Stimulated activated CD4-positive, alpha-beta T cell treated with anti-CD3 and anti-CD28 coated beads, Interleukin-1b, Interleukin-23, amount 100 ng/mL, for 48 hours (primary cell): Measurements from ENCODE around the gene LMX1A.

ENCODE experiments used
- DNase-seq: peaks from one replicate; pipeline ENCODE4 v3.0.0-alpha.2; 2020

Gene LMX1A

DNA sequence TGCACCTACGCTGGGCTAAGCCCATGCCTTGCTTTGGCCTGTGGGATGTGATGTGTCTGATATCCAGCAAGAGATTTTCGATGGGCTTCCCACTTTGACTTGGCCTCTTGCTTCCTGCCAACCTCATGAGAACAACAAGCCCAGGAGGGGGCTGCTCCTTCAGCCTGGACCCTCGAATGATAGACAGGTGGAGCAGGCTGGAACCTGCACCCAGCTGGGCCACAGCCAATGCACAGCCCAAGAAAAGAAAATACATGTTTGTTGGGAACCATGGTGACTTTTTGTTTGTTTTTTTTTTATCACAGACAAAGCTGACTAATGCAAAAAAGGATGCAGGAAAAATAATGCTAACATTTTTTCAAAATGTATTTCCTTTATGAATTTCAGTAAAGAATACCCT lies 144.3 kb downstream of the LMX1A start:
- no peak for DNase-seq

DNA sequence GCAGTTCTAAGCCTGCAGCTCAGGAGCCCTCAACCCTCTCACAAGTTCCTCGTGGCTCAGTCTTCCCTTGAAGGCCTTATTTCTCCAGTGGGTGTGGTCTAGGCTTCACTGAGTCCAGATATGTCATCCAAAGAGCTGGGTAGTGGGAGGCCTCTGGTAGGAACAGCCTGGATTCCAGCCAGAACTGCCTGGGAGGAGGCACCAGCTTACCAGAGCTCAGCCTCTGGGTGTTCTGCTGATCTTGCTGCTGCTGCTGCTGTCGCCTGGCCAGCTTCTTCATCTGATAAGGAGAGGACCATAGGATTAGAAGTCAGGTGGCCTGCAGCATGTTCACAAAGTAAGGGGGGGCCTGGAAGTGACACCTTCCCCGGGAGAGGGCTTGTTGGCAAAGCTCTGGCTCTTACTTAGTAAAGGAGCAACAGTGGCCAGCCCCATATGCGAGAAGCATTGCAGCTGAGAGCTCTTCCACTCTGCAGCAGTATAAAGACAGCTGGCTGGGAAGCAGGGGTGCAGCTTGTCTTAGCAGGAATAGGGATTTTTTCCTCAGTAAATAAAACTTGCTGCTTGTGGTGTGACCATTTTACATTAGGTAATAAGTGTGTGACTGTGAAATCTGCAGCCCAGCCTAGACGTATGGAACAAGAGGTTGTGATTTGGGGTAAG lies 148.5 kb downstream of the LMX1A start:
- DNase-seq, result no peak

DNA sequence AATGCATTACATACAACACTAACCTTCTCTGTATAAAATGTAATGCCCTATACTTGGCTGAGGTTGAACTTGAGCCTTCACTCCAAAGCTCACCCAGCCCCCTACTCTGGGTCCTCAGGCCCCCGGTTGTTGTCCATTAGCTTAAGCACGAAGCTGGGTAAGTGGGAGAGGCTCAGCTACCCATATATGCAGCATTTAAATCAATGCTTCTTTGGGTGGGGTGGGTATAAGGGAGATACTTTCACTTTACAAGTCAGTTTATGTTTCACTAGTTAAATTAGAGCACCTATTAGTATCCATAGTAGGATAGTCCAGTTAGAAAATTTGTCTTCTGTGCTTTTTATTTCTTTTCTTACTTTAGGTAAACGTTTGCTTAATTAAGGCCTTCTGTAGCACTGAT lies 151.4 kb downstream of the LMX1A start:
- DNase-seq, result no peak

DNA sequence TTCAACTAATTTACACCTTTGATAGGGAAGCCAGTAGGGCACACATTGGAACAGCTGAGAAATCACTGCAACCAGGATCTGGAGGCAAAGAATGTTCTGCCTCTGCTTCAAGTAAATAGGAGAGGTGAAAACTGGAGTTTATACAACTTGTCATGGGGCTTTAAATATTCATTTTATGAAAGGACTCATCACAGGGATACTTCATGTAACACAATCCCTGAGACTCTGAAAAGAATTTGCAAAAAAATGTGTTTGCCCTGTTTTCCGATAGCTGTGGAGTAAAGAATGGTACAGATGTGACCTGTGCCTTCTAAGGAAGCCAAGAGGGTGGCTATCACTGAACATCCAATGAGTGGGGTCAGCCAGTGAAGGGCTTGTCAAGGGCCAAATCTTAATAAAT lies 152.0 kb downstream of the LMX1A start:
- DNase-seq, result no peak

DNA sequence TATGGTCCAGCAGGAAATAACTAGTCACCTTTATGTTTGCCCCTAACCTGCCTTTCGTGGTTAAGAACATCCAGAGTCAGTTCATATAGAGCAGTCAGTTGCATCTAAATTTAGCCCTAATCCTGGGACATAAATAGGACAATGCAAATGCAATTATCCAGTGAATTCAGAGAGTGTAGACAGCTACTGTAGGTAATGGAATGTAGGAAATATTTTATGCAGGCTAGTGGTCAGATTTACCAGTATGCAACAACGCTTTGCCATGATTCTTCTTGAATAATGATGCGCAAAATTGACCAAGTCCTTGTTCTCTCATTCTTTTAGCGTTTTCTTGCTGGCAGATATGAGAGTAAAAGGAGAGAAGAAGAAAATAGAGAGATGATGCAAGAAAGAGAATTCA lies 165.4 kb downstream of the LMX1A start:
- DNase-seq, result no peak

DNA sequence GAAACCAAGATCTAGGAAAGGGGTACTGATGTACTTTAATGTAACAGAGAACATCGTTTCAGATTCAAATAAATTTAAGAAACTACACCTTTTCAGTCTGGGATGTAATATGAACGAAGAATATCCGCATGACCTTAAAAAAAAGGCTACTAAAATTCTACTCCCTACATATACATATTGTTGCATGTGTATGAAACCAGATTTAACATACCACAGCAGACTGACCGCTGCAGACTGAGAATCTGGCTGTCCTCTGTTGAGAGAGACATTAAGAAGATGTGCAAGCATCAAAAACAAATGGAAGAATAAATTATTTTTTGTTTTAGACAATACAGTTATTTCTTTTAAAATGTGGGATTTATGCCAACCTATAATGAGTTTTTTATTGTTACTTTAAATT lies 166.6 kb downstream of the LMX1A start:
- DNase-seq, result no peak

DNA sequence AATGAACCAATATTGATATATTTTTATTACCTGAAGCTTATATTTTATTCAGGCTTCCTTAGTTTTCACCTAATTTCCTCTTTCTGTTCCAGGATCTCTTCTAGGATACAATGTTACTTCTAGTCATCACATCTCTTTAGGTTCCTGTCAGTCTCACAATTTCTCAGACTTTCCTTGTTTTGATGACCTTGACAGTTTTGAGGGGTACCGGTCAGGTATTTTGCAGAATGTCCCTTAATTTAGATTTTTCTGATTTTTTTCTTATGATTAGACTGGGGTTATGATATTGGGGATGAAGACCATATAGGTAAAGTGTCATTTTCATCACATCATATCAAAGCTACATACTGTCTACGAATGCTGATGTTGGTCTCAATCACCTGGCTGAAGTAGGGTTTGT lies 167.5 kb downstream of the LMX1A start:
- DNase-seq, result no peak

DNA sequence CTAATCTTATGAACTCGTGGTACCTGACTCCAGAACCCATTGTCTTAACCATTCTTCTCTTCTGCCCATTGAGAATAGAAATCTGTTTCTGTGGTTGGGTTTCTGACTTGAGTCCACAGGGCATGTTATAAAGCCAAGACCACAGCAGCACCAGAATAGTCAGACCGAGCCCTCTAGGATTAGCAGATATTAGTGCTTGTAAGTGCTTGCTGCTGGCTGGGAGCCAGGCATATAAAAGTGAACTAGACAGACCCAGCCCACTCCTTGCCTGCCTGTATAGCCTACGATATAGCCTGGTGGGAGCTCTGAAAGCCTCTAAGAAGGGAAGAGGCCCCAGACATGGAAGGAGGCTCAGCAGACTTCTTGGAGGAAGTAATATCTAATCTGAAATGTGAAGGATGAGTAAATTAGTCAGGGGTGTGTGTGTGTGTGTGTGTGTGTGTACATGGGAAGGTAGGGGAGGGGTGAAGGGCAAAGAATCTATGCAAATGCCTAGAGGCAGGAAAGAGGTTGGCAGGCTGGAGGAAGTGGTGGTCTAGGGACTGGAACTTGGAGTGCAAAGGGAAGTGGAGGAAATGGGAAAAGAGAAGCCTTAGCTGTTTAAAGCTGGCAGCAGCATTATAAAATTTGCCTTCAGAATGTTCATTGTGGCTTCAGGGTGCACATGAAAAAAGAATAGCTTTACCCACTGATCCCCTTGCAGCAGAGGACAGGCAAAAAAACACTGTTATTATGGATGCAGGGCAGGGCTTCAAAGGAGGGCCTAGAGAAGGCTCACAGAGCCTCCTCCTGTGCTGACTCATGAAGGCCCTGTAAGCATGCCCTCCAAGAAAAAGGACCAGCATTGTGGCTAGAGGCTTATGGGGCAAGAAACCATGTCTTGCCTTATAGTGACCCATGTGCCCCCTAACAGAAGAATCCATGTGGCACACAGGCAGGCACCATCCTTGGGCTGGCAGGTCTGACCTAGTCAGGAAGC lies 169.2 kb downstream of the LMX1A start:
- DNase-seq, result no peak

DNA sequence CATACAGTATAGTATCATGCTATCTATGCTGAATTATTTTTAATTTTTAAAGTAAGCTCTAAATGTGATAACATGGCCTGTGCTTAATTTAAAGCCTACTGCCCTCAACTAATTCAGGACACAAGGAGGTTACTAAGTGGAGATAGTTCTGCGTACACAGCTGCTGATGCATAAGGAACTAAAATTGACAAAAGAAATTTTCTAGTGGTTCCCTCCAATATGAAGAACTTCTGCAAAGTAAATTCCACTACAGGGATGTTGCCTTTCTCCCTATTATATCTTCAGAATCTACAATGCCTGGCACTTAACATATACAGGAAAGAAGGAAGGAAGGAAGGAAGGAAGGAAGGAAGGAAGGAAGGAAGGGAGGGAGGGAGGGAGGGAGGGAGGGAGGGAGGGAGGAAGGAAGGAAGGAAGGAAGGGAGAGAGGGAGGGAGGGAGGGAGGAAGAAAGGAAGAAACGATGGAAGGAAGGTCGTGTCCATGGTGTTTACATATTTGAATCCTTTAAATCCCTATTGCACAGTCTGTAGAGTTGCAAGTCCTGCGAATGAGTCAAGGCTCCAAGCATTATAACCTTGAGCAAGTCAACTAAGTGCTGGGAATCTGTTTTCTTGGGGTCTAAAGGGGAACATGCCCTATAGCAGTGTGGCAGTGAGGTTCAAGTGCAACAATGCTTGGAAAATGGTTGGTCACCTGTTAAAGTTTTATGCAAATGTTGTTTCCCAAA lies 171.2 kb downstream of the LMX1A start:
- DNase-seq, result no peak

DNA sequence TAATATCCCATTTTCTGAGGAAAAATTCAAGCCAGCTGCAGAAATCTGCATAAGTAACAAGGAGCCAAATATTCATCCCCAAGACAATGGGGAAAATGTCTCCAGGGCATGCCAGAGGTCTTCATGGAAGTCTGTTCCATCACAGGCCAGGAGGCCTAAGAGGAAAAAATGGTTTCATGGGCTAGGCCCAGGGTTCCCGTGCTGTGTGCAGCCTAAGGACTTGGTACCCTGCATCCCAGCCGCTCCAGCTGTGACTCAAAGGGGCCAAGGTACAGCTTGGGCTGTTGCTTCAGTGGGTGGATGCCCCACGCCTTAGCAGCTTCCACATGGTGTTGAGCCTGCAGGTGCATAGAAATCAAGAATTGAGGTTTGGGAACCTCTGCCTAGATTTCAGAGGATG lies 173.5 kb downstream of the LMX1A start:
- DNase-seq, result no peak

DNA sequence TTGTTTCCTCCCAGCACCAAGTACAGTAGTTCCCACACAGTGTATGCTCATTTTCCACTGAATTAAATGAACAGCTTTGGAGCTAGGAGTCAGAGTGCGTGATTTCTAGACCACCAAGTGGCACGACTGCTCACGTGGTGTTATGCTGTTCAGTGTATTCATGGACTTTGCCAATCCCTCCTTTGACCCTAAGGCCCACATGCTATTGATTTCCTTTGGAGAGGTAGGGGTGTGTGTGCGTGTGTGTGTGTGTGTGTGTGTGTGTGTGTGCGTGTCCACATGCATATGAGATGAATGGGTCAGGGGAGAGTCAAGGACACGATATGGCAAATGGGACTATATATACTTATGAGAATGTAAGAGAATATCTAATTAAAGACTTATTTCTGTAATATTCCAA lies 177.2 kb downstream of the LMX1A start:
- DNase-seq, result no peak

DNA sequence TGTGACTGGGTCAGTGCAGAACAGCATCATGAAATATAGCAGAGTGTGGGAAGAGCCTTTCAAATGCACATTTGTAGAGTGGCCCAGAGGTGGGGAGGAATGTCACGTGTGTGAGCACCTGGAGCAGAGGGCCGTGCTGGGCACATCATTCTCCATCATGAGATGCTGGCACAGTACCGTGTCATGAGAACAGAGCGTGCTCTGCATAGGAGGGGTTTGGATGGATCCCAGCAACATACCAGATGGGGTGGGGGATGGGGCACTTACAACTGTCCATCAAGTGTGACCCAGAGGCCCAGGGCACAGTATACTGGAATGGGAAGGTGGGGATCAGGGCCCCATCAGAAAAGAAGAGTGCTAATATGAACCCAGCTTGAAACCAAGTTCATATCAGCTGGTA lies 182.0 kb downstream of the LMX1A start:
- DNase-seq, result no peak

DNA sequence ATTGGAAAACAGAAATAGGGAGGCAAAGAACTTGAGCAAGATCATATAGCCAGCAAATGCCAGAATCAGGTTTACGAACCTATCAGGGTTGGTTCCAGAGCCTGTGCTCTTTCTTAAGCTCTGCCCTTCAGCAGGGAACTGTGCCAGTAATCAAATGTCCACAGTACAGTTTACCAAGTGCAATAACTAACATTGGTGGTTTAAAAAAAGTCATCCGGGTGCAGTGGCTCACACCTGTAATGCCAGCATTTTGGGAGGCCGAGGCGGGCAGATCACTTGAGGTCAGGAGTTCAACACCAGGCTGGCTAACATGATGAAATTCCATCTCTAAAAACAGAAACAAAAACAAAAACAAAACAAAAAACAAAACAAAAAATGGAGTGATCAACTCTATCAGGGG lies 182.7 kb downstream of the LMX1A start:
- no peak for DNase-seq

DNA sequence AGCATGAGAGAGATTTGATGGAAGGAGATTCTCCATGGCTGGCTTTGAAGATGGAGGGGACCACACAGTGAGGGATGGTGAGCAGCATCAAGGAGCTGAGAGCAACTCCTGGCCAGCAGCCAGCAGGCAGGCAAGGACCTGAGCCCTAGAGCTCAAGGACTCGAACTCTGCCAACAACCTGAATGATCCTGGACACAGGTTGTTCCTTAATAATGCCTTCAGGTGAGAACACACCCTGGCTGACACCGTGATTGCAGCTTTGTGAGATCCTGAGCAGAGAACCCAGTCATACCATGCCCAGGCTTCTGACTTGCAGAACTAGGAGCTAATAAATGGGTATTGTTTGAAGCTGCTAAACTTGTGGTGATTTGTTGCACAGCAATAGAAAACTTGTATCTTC lies 183.1 kb downstream of the LMX1A start:
- no peak for DNase-seq

DNA sequence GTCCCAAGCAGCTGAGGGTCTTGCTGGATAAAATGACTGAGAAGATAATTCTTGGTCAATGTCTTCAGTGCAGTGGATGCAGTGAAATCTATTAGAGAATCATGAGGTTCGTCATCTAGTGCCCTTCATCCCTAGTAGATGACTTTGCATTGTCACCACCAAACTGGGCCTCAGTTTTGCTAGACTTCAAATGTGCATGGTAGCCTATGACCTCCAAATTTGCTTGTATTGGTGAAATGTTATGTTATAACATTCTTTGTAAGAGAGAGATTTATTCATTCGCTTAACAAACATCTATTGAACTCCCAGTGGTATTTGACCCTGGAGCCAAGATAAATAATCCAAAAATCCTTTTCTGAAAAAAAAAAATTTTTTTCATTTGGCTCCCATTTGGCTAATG lies 183.8 kb downstream of the LMX1A start:
- no peak for DNase-seq

DNA sequence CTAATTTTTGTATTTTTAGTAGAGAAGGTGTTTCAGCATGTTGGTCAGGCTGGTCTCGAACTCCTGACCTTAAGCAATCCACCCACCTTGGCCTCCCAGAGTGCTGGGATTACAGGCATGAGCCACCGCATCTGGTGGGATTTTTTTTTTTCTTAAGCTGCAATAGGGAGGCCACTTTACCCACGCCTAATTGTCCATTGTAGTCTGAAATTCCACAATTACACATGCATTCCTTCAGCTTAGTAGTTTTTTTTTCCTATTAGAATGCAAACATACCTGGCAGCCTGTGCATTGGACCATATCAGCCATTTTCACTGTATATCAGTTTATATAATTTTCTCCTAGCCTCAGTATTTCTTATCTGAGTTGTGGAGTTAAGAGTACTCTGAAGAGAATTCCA lies 186.8 kb downstream of the LMX1A start:
- no peak for DNase-seq

DNA sequence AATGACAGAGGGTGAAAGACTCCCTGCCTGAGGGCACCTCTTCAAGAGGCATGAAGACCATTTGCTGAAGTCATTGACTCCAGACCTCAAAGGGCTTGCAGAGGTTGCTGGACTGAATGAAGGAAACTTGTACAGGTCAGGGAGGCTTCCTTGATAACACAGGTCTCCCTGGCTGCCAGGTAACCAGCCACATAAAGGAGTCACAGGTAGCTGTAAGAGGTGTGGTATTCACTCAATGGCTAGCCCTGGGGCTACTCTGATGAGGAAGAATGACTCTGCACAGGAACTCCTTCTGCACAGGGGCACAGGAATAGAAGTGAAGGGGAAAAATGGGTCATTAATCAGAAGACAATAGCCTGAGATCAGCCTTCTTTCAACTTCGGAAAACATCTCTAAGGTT lies 187.5 kb downstream of the LMX1A start:
- no peak for DNase-seq

DNA sequence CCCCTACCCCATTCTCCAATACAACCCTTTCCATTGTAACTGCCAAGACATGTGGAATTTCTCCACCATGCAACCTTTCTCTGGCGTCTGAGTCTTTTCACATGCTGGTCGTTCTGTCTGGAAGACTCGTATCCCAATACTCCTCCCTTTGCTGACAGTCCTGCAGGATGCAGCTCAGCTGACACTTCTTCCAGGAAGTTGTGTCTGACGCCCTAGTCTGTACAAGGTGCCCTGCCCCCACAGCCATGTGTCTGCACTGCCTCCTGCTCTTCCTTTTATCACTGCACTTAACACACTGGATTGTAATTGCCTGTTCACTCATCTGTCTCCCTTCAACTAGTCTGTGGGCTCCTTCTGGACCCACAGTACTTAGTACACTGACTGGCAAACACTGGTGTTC lies 188.0 kb downstream of the LMX1A start:
- no peak for DNase-seq

DNA sequence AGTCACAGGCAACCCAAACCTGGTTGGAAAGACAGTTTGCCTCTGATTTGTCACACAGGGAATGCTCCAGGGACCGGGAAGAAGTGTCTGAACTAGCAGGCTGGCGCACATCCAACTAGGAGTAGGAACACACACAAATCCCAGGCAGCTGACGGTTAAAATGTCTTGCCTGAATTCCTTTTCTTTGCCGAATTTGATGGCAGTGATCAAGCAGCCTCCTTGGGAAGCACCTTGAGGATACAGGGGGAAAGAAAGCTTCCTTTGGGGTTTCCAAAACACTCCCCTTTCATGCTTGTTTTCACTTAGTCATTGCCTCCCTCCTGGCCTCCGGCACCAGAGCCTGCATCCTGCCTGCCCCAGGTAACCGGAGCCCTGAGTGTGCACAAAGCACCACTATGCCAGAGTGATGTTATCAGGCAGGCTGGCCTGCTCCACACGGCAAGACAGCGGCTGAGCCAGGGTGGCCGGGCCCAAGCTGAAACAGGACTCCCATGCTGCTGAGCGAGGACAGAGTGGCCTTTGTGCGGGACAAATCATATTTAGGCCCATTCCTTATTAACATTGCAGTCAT lies 193.8 kb downstream of the LMX1A start:
- no peak for DNase-seq

DNA sequence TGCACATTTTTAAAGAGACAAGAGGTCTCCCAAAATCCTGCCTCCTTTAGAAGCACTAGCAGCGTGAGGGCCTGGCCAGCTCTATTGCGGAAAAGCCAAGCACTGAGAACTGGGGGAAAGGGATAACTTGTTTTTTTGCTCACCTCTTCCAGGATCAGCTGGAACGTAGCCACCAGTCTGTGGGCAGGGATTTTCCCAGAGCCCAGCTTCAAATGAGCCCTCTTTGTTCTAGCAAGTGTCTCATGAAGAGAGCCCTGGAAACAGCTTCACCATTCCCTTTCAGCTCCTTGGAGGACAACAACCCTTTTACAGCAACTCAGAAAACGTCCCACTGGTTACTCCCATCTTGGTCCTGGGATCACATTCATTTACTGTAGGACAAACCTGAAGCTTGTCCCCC lies 195.4 kb downstream of the LMX1A start:
- DNase-seq, result no peak

DNA sequence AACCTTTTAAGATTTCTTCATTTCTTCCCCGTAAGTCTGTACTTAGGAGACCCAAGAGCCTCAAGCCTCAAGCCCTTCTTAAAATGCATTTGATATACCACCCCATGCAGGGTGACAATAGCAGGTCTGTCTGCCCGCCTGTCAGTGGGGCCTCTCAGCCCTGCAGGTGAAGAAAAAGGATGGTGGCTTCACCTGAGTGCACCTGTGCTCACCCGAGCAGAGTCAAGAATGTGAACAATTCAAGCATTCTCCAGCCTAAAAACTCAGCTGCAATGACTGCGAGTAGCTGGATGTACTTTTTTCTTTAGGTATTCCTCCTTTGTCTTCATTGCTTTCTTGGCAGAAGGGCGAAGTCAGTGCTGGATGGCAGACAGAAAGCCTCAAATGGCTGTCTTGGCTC lies 203.3 kb downstream of the LMX1A start:
- DNase-seq, result no peak

DNA sequence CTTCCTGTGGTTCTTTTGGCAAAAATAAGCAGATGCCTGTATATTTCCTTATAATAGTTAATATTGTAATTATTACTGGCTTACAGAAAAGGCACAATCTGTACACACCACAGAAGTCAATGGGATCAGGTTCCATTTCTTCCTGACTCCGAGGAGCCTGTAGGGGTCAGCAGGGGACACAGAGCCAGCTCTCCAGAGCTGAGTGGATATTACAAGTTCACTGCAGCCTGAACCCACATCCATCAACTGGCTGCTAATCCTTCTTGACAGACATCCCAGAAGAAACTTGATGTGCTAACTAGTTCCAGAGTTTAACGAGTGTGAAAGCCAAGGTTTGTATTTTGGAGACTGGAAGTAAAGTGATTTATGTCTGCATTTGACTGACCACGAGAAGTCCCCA lies 203.8 kb downstream of the LMX1A start:
- DNase-seq, result no peak

DNA sequence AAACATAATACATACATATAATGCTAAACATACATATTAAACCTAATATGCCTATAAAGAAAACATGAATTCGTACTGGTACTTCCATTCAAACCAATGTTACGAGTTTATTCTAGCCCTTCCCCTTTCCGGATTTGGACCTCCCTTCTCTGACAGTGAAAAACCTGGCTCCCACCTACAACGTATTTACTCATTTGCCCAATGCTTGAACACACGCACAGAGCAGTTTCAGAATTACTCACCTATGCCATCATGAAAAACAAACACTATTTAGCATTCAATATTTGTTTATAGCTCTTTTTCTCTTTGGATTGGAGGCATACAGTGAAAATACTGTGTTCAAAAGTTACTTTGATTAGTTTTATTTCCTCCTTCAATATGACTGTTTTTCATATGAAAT lies 204.4 kb downstream of the LMX1A start:
- no peak for DNase-seq
